ENCODE data around the gene G6PC1. TPM values are rescaled to one million over a fixed set of nuclear protein-coding genes. Genes with fewer than 3 reads are reported as not detected.

Gene G6PC1
- total and polyA plus RNA-seq, 2 of the 13 experiments (the other 11 are each of a cell fraction or from before 2014, with no cell fraction given): 1.7 to 37.9 TPM

- TF ChIP-seq ZSCAN25 (CRISPR knock-in tag; IDR thresholded peaks at IDR 0.05): no peak
- TF ChIP-seq NR2C2 (CRISPR knock-in tag; IDR thresholded peaks at IDR 0.05; ENCODE audit: borderline replicate concordance): peak; percentile 45
- no peak for TF ChIP-seq PHF5A (CRISPR knock-in tag; IDR thresholded peaks at IDR 0.05; ENCODE audit: low read depth, unreplicated experiment)
- TF ChIP-seq ZMAT3 (CRISPR knock-in tag; conservative IDR thresholded peaks at IDR 0.05): peak; percentile 55; the same call in 1 of the 2 replicates
- TF ChIP-seq DPF2 (CRISPR knock-in tag; IDR thresholded peaks at IDR 0.05; ENCODE audit: borderline replicate concordance, low read depth): 0 out of 2 replicates have a peak, but pooled peaks have one; percentile 30
- peak; percentile 50; the same call in 1 of the 2 replicates for TF ChIP-seq MEF2D (CRISPR knock-in tag; IDR thresholded peaks at IDR 0.05)
- peak; percentile 85 for TF ChIP-seq MED1 (CRISPR knock-in tag; IDR thresholded peaks at IDR 0.05)
- no peak for TF ChIP-seq ZNF737 (CRISPR knock-in tag; IDR thresholded peaks at IDR 0.05; ENCODE audit: borderline replicate concordance)
- peak; percentile 12; the same call in 1 of the 2 replicates for TF ChIP-seq SIN3A (IDR thresholded peaks at IDR 0.05; ENCODE audit: borderline replicate concordance, low read depth, low read length)
- no peak for TF ChIP-seq IRF2 (CRISPR knock-in tag; IDR thresholded peaks at IDR 0.05)
- 0 out of 2 replicates have a peak, but pooled peaks have one; percentile 40 for TF ChIP-seq ZNF891 (CRISPR knock-in tag; IDR thresholded peaks at IDR 0.05)
- TF ChIP-seq ARNTL (CRISPR knock-in tag; IDR thresholded peaks at IDR 0.05): peak; percentile 90
- peak; percentile 25; the same call in 1 of the 2 replicates for TF ChIP-seq KAT8 (CRISPR knock-in tag; IDR thresholded peaks at IDR 0.05)
- TF ChIP-seq ZFP90 (CRISPR knock-in tag; IDR thresholded peaks at IDR 0.05; ENCODE audit: borderline replicate concordance): no peak
- TF ChIP-seq LCORL (IDR thresholded peaks at IDR 0.05): no peak
- TF ChIP-seq LCORL (CRISPR knock-in tag; IDR thresholded peaks at IDR 0.05): peak; percentile 97
- no peak for TF ChIP-seq ZHX1 (CRISPR knock-in tag; IDR thresholded peaks at IDR 0.05; ENCODE audit: low read depth)
- TF ChIP-seq ZC3H13 (CRISPR knock-in tag; IDR thresholded peaks at IDR 0.05): no peak
- TF ChIP-seq ZNF264 (CRISPR knock-in tag; IDR thresholded peaks at IDR 0.05): peak; percentile 39; the same call in 1 of the 2 replicates
- TF ChIP-seq SAP130 (CRISPR knock-in tag; IDR thresholded peaks at IDR 0.05; ENCODE audit: low read depth): peak; percentile 80
- TF ChIP-seq ZNF839 (CRISPR knock-in tag; IDR thresholded peaks at IDR 0.05; ENCODE audit: borderline replicate concordance): no peak
- no peak for TF ChIP-seq ZBTB46 (CRISPR knock-in tag; IDR thresholded peaks at IDR 0.05; ENCODE audit: borderline replicate concordance)
- no peak; the same call in 1 of the 2 replicates for TF ChIP-seq DRAP1 (CRISPR knock-in tag; IDR thresholded peaks at IDR 0.05)
- TF ChIP-seq ZNF101 (CRISPR knock-in tag; IDR thresholded peaks at IDR 0.05; ENCODE audit: borderline replicate concordance, low read depth): no peak
- TF ChIP-seq ZMYM2 (CRISPR knock-in tag; IDR thresholded peaks at IDR 0.05): 0 out of 2 replicates have a peak, but pooled peaks have one; percentile 15
- TF ChIP-seq FOXC1 (CRISPR knock-in tag; IDR thresholded peaks at IDR 0.05; ENCODE audit: borderline replicate concordance): no peak; the same call in 1 of the 2 replicates
- TF ChIP-seq ZNF274 (CRISPR knock-in tag; IDR thresholded peaks at IDR 0.05): peak; percentile 56
These were observed 22.3 kb upstream of the G6PC1 start (continued) for GRCh38 chr17:42878123-42878880.

All from HepG2 (cell line).